ENCODE measurements around the gene MADCAM1.
A peak's percentile ranks its signal among the peaks of the same experiment; 100 is the strongest.

MADCAM1 gene

GRCh38 chr19:484494-484893 is 11.8 kb upstream of the MADCAM1 start:
- ChIA-PET CTCF (no interaction called here), POLR2A (no interaction called here)
- Histone ChIP-seq H3K27me3 (replicated peaks in 2 of 5; ENCODE audit: control insufficient read depth in 4 of 5, insufficient read depth in 5 of 5, low read length in 4 of 5) (peaks cover 0 to 28% (median 0%) of the 10 kb centered on the region in 5 experiments), H3K4me1 (ENCODE audit: control extremely low read depth in 1 of 4, control insufficient read depth in 4 of 4, insufficient read depth in 4 of 4, low read length in 3 of 4) (peaks cover 0 to 10% (median 6%) of the 10 kb centered on the region in 4 experiments), H3K4me3 (ENCODE audit: control insufficient read depth in 1 of 7, extremely low read depth in 1 of 7, insufficient read depth in 4 of 7, low read depth in 2 of 7, low read length in 6 of 7) (no peak overlapping the region), H3K36me3 (ENCODE audit: control insufficient read depth in 4 of 4, insufficient read depth in 4 of 4, low read length in 3 of 4) (no peaks in the 10 kb centered on the region), H3K27ac (ENCODE audit: insufficient read depth in 1 of 2, low read depth in 1 of 2, low read length in 2 of 2, poor library complexity in 1 of 2, severe bottlenecking in 2 of 2) (no peak overlapping the region), H3K9me3 (ENCODE audit: control extremely low read depth in 1 of 5, control insufficient read depth in 4 of 5, insufficient read depth in 2 of 5, low read depth in 1 of 5, low read length in 4 of 5) (peaks cover 0 to 8% (median 0%) of the 10 kb centered on the region in 5 experiments)
- 63% methylated on average over 9 of the region's 15 CpGs for WGBS (ENCODE audit: insufficient coverage)
- DNase-seq = no peak

GRCh38 chr19:485077-485476 is 11.2 kb upstream of the MADCAM1 start:
- Histone ChIP-seq H3K4me3 (ENCODE audit: control insufficient read depth in 1 of 7, extremely low read depth in 1 of 7, insufficient read depth in 4 of 7, low read depth in 2 of 7, low read length in 6 of 7) (no peak overlapping the region), H3K9me3 (ENCODE audit: control extremely low read depth in 1 of 5, control insufficient read depth in 4 of 5, insufficient read depth in 2 of 5, low read depth in 1 of 5, low read length in 4 of 5) (peaks cover 0 to 7% (median 0%) of the 10 kb centered on the region in 5 experiments), H3K27ac (ENCODE audit: insufficient read depth in 1 of 2, low read depth in 1 of 2, low read length in 2 of 2, poor library complexity in 1 of 2, severe bottlenecking in 2 of 2) (no peak overlapping the region), H3K27me3 (replicated peaks in 2 of 5; ENCODE audit: control insufficient read depth in 4 of 5, insufficient read depth in 5 of 5, low read length in 4 of 5) (peaks cover 0 to 28% (median 0%) of the 10 kb centered on the region in 5 experiments), H3K4me1 (ENCODE audit: control extremely low read depth in 1 of 4, control insufficient read depth in 4 of 4, insufficient read depth in 4 of 4, low read length in 3 of 4) (peaks cover 0 to 13% (median 8%) of the 10 kb centered on the region in 4 experiments), H3K36me3 (ENCODE audit: control insufficient read depth in 4 of 4, insufficient read depth in 4 of 4, low read length in 3 of 4) (no peaks in the 10 kb centered on the region)
- DNase-seq = no peak
- CTCF ChIA-PET = interaction anchor here (1.4 kb wide), 1 partner anchor 9 kb away, joined by 3 read pairs; no protein-coding TSS in a partner anchor
- 88% methylated on average over 21 of the region's 22 CpGs for WGBS (ENCODE audit: insufficient coverage)
- POLR2A ChIA-PET = no interaction called here

GRCh38 chr19:485583-486236 is 10.6 kb upstream of the MADCAM1 start:
- H3K9me3 ChIP-seq (ENCODE audit: control extremely low read depth in 1 of 5, control insufficient read depth in 4 of 5, insufficient read depth in 2 of 5, low read depth in 1 of 5, low read length in 4 of 5) = peaks cover 0 to 6% (median 0%) of the 10 kb centered on the region in 5 experiments
- no peak for DNase-seq
- ChIA-PET CTCF (interaction anchor here (1.4 kb wide), 1 partner anchor 9 kb away, joined by 3 read pairs; no protein-coding TSS in a partner anchor), POLR2A (no interaction called here)
- peaks cover 0 to 15% (median 8%) of the 10 kb centered on the region in 4 experiments for H3K4me1 ChIP-seq (ENCODE audit: control extremely low read depth in 1 of 4, control insufficient read depth in 4 of 4, insufficient read depth in 4 of 4, low read length in 3 of 4)
- H3K4me3 ChIP-seq (ENCODE audit: control insufficient read depth in 1 of 7, extremely low read depth in 1 of 7, insufficient read depth in 4 of 7, low read depth in 2 of 7, low read length in 6 of 7) = no peak overlapping the region
- peaks cover 0 to 28% (median 0%) of the 10 kb centered on the region in 5 experiments for H3K27me3 ChIP-seq (replicated peaks in 2 of 5; ENCODE audit: control insufficient read depth in 4 of 5, insufficient read depth in 5 of 5, low read length in 4 of 5)
- H3K27ac ChIP-seq (ENCODE audit: insufficient read depth in 1 of 2, low read depth in 1 of 2, low read length in 2 of 2, poor library complexity in 1 of 2, severe bottlenecking in 2 of 2) = no peak overlapping the region
- 42% methylated on average over 18 of the region's 23 CpGs for WGBS (ENCODE audit: insufficient coverage)
- no peaks in the 10 kb centered on the region for H3K36me3 ChIP-seq (ENCODE audit: control insufficient read depth in 4 of 4, insufficient read depth in 4 of 4, low read length in 3 of 4)

- ChIA-PET POLR2A (interaction anchor here (1.0 to 1.5 kb wide), 3 partner anchors 11 to 22 kb away, joined by 3 to 5 read pairs (median 4); no protein-coding TSS in a partner anchor), CTCF (interaction anchor here (0.7 to 0.9 kb wide), 3 partner anchors 18 to 105 kb away, joined by 3 to 7 read pairs (median 3); no protein-coding TSS in a partner anchor)
- 0% methylated on average over 67 of the region's 114 CpGs for WGBS (ENCODE audit: insufficient coverage)
- peak overlapping the region; percentile 58 to 85 for H3K27ac ChIP-seq (ENCODE audit: insufficient read depth in 1 of 2, low read depth in 1 of 2, low read length in 2 of 2, poor library complexity in 1 of 2, severe bottlenecking in 2 of 2)
- H3K9me3 ChIP-seq (ENCODE audit: control extremely low read depth in 1 of 5, control insufficient read depth in 4 of 5, insufficient read depth in 2 of 5, low read depth in 1 of 5, low read length in 4 of 5) = no peaks in the 10 kb centered on the region
- peak; percentile 94 to 97 (median 96) for DNase-seq
- peaks cover 0 to 15% (median 9%) of the 10 kb centered on the region in 4 experiments for H3K4me1 ChIP-seq (ENCODE audit: control extremely low read depth in 1 of 4, control insufficient read depth in 4 of 4, insufficient read depth in 4 of 4, low read length in 3 of 4)
- peak overlapping the region; percentile 71 to 86 (median 80) for H3K4me3 ChIP-seq (ENCODE audit: control insufficient read depth in 1 of 7, extremely low read depth in 1 of 7, insufficient read depth in 4 of 7, low read depth in 2 of 7, low read length in 6 of 7)
- peaks cover 0 to 25% (median 0%) of the 10 kb centered on the region in 5 experiments for H3K27me3 ChIP-seq (replicated peaks in 2 of 5; ENCODE audit: control insufficient read depth in 4 of 5, insufficient read depth in 5 of 5, low read length in 4 of 5)
- H3K36me3 ChIP-seq (ENCODE audit: control insufficient read depth in 4 of 4, insufficient read depth in 4 of 4, low read length in 3 of 4) = no peaks in the 10 kb centered on the region
These were observed 7.5 kb upstream of the MADCAM1 start for GRCh38 chr19:488505-489417.

GRCh38 chr19:489418-490196 is 6.7 kb upstream of the MADCAM1 start:
- Histone ChIP-seq H3K27ac (ENCODE audit: insufficient read depth in 1 of 2, low read depth in 1 of 2, low read length in 2 of 2, poor library complexity in 1 of 2, severe bottlenecking in 2 of 2) (no peak overlapping the region), H3K9me3 (ENCODE audit: control extremely low read depth in 1 of 5, control insufficient read depth in 4 of 5, insufficient read depth in 2 of 5, low read depth in 1 of 5, low read length in 4 of 5) (no peaks in the 10 kb centered on the region), H3K4me3 (ENCODE audit: control insufficient read depth in 1 of 7, extremely low read depth in 1 of 7, insufficient read depth in 4 of 7, low read depth in 2 of 7, low read length in 6 of 7) (peak overlapping the region; percentile 71 to 86 (median 80)), H3K27me3 (replicated peaks in 2 of 5; ENCODE audit: control insufficient read depth in 4 of 5, insufficient read depth in 5 of 5, low read length in 4 of 5) (peaks cover 0 to 29% (median 0%) of the 10 kb centered on the region in 5 experiments), H3K36me3 (ENCODE audit: control insufficient read depth in 4 of 4, insufficient read depth in 4 of 4, low read length in 3 of 4) (no peaks in the 10 kb centered on the region), H3K4me1 (ENCODE audit: control extremely low read depth in 1 of 4, control insufficient read depth in 4 of 4, insufficient read depth in 4 of 4, low read length in 3 of 4) (peaks cover 0 to 15% (median 12%) of the 10 kb centered on the region in 4 experiments)
- CTCF ChIA-PET = interaction anchor here (0.9 to 3.1 kb wide), 3 partner anchors 15 to 21 kb away, joined by 3 to 23 read pairs (median 7); no protein-coding TSS in a partner anchor
- DNase-seq = peak in 2 of 3 donors; percentile 33 to 48
- 22% methylated on average over 44 of the region's 61 CpGs for WGBS (ENCODE audit: insufficient coverage)
- POLR2A ChIA-PET = interaction anchor here (1.0 to 1.5 kb wide), 3 partner anchors 12 to 21 kb away, joined by 3 to 5 read pairs (median 4); no protein-coding TSS in a partner anchor

GRCh38 chr19:491146-491741 is 5.0 kb upstream of the MADCAM1 start:
- CTCF ChIA-PET = interaction anchor here (3.1 kb wide), 1 partner anchor 14 kb away, joined by 23 read pairs; no protein-coding TSS in a partner anchor
- no peak overlapping the region for H3K27ac ChIP-seq (ENCODE audit: insufficient read depth in 1 of 2, low read depth in 1 of 2, low read length in 2 of 2, poor library complexity in 1 of 2, severe bottlenecking in 2 of 2)
- H3K9me3 ChIP-seq (ENCODE audit: control extremely low read depth in 1 of 5, control insufficient read depth in 4 of 5, insufficient read depth in 2 of 5, low read depth in 1 of 5, low read length in 4 of 5) = no peaks in the 10 kb centered on the region
- peaks cover 0 to 15% (median 12%) of the 10 kb centered on the region in 4 experiments for H3K4me1 ChIP-seq (ENCODE audit: control extremely low read depth in 1 of 4, control insufficient read depth in 4 of 4, insufficient read depth in 4 of 4, low read length in 3 of 4)
- no peak overlapping the region for H3K4me3 ChIP-seq (ENCODE audit: control insufficient read depth in 1 of 7, extremely low read depth in 1 of 7, insufficient read depth in 4 of 7, low read depth in 2 of 7, low read length in 6 of 7)
- H3K36me3 ChIP-seq (ENCODE audit: control insufficient read depth in 4 of 4, insufficient read depth in 4 of 4, low read length in 3 of 4) = no peaks in the 10 kb centered on the region
- no peak for DNase-seq
- POLR2A ChIA-PET = no interaction called here
- peaks cover 0 to 28% (median 2%) of the 10 kb centered on the region in 5 experiments for H3K27me3 ChIP-seq (replicated peaks in 2 of 5; ENCODE audit: control insufficient read depth in 4 of 5, insufficient read depth in 5 of 5, low read length in 4 of 5)
- 97% methylated on average over 24 of the region's 32 CpGs for WGBS (ENCODE audit: insufficient coverage)
